ENCODE measurements around the gene LRP3. TPM values are rescaled to one million over a fixed set of nuclear protein-coding genes. Genes with fewer than 3 reads are reported as not detected.

The LRP3 gene
- total RNA-seq, 5 donors from 2014 or later (not counting 1 experiment from before 2014, with no cell fraction given) = 0.13 to 0.55 (median 0.19) TPM; not detected in 2

GRCh38 chr19:33171916-33172359 lies 22.2 kb upstream of the LRP3 start:
- Histone ChIP-seq H3K27ac (ENCODE audit: low read length) (no peak overlapping the region), H3K9me3 (peaks cover 5% of the 10 kb centered on the region), H3K4me3 (ENCODE audit: control insufficient read depth in 1 of 2, extremely low read depth in 1 of 2, low read length in 1 of 2) (no peak overlapping the region), H3K36me3 (ENCODE audit: control insufficient read depth in 2 of 2, extremely low read depth in 1 of 2, insufficient read depth in 1 of 2, low read length in 1 of 2) (no peaks in the 10 kb centered on the region), H3K4me1 (ENCODE audit: control insufficient read depth in 1 of 2, extremely low read depth in 1 of 2, insufficient read depth in 2 of 2, low read length in 2 of 2) (peaks cover 4 to 36% of the 10 kb centered on the region in 2 experiments), H3K27me3 (replicated peaks in 1 of 2; ENCODE audit: control insufficient read depth in 2 of 2, extremely low read depth in 1 of 2, insufficient read depth in 2 of 2, low read length in 1 of 2) (no peaks in the 10 kb centered on the region)
- no peak for DNase-seq
- Mint-ChIP-seq H3K27me3 (peaks cover 0 to 2% of the 10 kb centered on the region in 2 donors), H3K4me3 (no peak overlapping the region), H3K4me1 (peaks cover 35 to 45% (median 39%) of the 10 kb centered on the region in 3 donors), H3K9me3 (peaks cover 4 to 13% (median 6%) of the 10 kb centered on the region in 3 donors), H3K27ac (no peak overlapping the region), H3K36me3 (peaks cover 4% of the 10 kb centered on the region)
- CTCF ChIA-PET = no interaction called here
- no peak for ATAC-seq (replicated peaks in 1 of 4)
- 100% methylated on average over 1 of the region's 6 CpGs for WGBS (ENCODE audit: insufficient coverage)
- POLR2A ChIA-PET = no interaction called here

- ATAC-seq (replicated peaks in 1 of 4) (no peak), DNase-seq (no peak)
- WGBS (ENCODE audit: insufficient coverage) = 100% methylated on average over 5 of the region's 5 CpGs
- Mint-ChIP-seq H3K9me3 (no peaks in the 10 kb centered on the region), H3K4me3 (no peak overlapping the region), H3K27ac (no peak overlapping the region), H3K36me3 (peaks cover 2% of the 10 kb centered on the region), H3K27me3 (peaks cover 0 to 2% of the 10 kb centered on the region in 2 donors), H3K4me1 (peaks cover 45 to 46% (median 45%) of the 10 kb centered on the region in 3 donors)
- peaks cover 7 to 45% of the 10 kb centered on the region in 2 experiments for H3K4me1 ChIP-seq (ENCODE audit: control insufficient read depth in 1 of 2, extremely low read depth in 1 of 2, insufficient read depth in 2 of 2, low read length in 2 of 2)
- no peak overlapping the region for H3K4me3 ChIP-seq (ENCODE audit: control insufficient read depth in 1 of 2, extremely low read depth in 1 of 2, low read length in 1 of 2)
- no peaks in the 10 kb centered on the region for H3K27me3 ChIP-seq (replicated peaks in 1 of 2; ENCODE audit: control insufficient read depth in 2 of 2, extremely low read depth in 1 of 2, insufficient read depth in 2 of 2, low read length in 1 of 2)
- ChIA-PET CTCF (interaction anchor here (1.1 to 1.2 kb wide), 2 partner anchors 10 to 30 kb away, joined by 3 to 4 read pairs; no protein-coding TSS in a partner anchor), POLR2A (no interaction called here)
- no peaks in the 10 kb centered on the region for H3K9me3 ChIP-seq
- no peak overlapping the region for H3K27ac ChIP-seq (ENCODE audit: low read length)
- no peaks in the 10 kb centered on the region for H3K36me3 ChIP-seq (ENCODE audit: control insufficient read depth in 2 of 2, extremely low read depth in 1 of 2, insufficient read depth in 1 of 2, low read length in 1 of 2)
These were observed 19.9 kb upstream of the LRP3 start for GRCh38 chr19:33174186-33174585.

GRCh38 chr19:33175156-33175782 lies 18.9 kb upstream of the LRP3 start:
- 96% methylated on average over 9 of the region's 10 CpGs for whole genome bisulfite sequencing (ENCODE audit: insufficient coverage)
- Histone ChIP-seq H3K27me3 (replicated peaks in 1 of 2; ENCODE audit: control insufficient read depth in 2 of 2, extremely low read depth in 1 of 2, insufficient read depth in 2 of 2, low read length in 1 of 2) (no peaks in the 10 kb centered on the region), H3K27ac (ENCODE audit: low read length) (no peak overlapping the region), H3K36me3 (ENCODE audit: control insufficient read depth in 2 of 2, extremely low read depth in 1 of 2, insufficient read depth in 1 of 2, low read length in 1 of 2) (no peaks in the 10 kb centered on the region), H3K9me3 (no peaks in the 10 kb centered on the region), H3K4me3 (ENCODE audit: control insufficient read depth in 1 of 2, extremely low read depth in 1 of 2, low read length in 1 of 2) (no peak overlapping the region), H3K4me1 (ENCODE audit: control insufficient read depth in 1 of 2, extremely low read depth in 1 of 2, insufficient read depth in 2 of 2, low read length in 2 of 2) (peaks cover 7 to 45% of the 10 kb centered on the region in 2 experiments)
- Mint-ChIP-seq H3K9me3 (no peaks in the 10 kb centered on the region), H3K4me1 (peaks cover 46 to 50% (median 49%) of the 10 kb centered on the region in 3 donors), H3K4me3 (peak overlapping the region; percentile 90 to 97 (median 97)), H3K27ac (peak overlapping the region in 1 of 2 donors; percentile 98), H3K36me3 (no peaks in the 10 kb centered on the region), H3K27me3 (peaks cover 0 to 2% of the 10 kb centered on the region in 2 donors)
- POLR2A ChIA-PET = interaction anchor here in 1 of 2 donors (0.5 to 0.6 kb wide), 2 partner anchors 482 to 595 kb away, joined by 5 to 11 read pairs; no protein-coding TSS in a partner anchor
- ATAC-seq (replicated peaks in 1 of 4) (no peak), DNase-seq (no peak)
- CTCF ChIA-PET = interaction anchor here (1.4 to 2.6 kb wide), 2 partner anchors 9 to 15 kb away, joined by 3 to 22 read pairs; no protein-coding TSS in a partner anchor

- POLR2A ChIA-PET = interaction anchor here (0.5 to 2.5 kb wide), 7 partner anchors 12 to 848 kb away, joined by 3 to 11 read pairs (median 5); no protein-coding TSS in a partner anchor
- Mint-ChIP-seq H3K27ac (peak overlapping the region; percentile 96 to 98), H3K9me3 (no peaks in the 10 kb centered on the region), H3K4me1 (peaks cover 46 to 50% (median 49%) of the 10 kb centered on the region in 3 donors), H3K36me3 (no peaks in the 10 kb centered on the region), H3K4me3 (peak overlapping the region; percentile 90 to 97 (median 97)), H3K27me3 (peaks cover 0 to 2% of the 10 kb centered on the region in 2 donors)
- Histone ChIP-seq H3K36me3 (ENCODE audit: control insufficient read depth in 2 of 2, extremely low read depth in 1 of 2, insufficient read depth in 1 of 2, low read length in 1 of 2) (no peaks in the 10 kb centered on the region), H3K9me3 (no peaks in the 10 kb centered on the region), H3K4me1 (ENCODE audit: control insufficient read depth in 1 of 2, extremely low read depth in 1 of 2, insufficient read depth in 2 of 2, low read length in 2 of 2) (peaks cover 7 to 45% of the 10 kb centered on the region in 2 experiments), H3K4me3 (ENCODE audit: control insufficient read depth in 1 of 2, extremely low read depth in 1 of 2, low read length in 1 of 2) (peak overlapping the region; percentile 85 to 90), H3K27me3 (replicated peaks in 1 of 2; ENCODE audit: control insufficient read depth in 2 of 2, extremely low read depth in 1 of 2, insufficient read depth in 2 of 2, low read length in 1 of 2) (no peaks in the 10 kb centered on the region), H3K27ac (ENCODE audit: low read length) (peak overlapping the region; percentile 88)
- DNase-seq (peak in 12 of 35 experiments; percentile 3 to 47 (median 16)), ATAC-seq (replicated peaks in 1 of 4) (peak in 2 of 4 experiments; percentile 0 to 1)
- WGBS (ENCODE audit: insufficient coverage) = 0% methylated on average over 21 of the region's 25 CpGs
- CTCF ChIA-PET = interaction anchor here (0.5 to 2.6 kb wide), 9 partner anchors 8 to 499 kb away, joined by 3 to 22 read pairs (median 5); partner anchors contain the start of gene CEP89 (in 1 of the 2)
These were observed 18.1 kb upstream of the LRP3 start for GRCh38 chr19:33175886-33176669.

GRCh38 chr19:33176670-33177416 lies 17.3 kb upstream of the LRP3 start:
- Mint-ChIP-seq H3K27me3 (peaks cover 0 to 2% of the 10 kb centered on the region in 2 donors), H3K27ac (peak overlapping the region; percentile 96 to 98), H3K4me1 (peaks cover 41 to 50% (median 48%) of the 10 kb centered on the region in 3 donors), H3K4me3 (peak overlapping the region; percentile 90 to 97 (median 97)), H3K9me3 (no peaks in the 10 kb centered on the region), H3K36me3 (no peaks in the 10 kb centered on the region)
- peak overlapping the region; percentile 88 for H3K27ac ChIP-seq (ENCODE audit: low read length)
- POLR2A ChIA-PET = interaction anchor here (0.5 to 2.5 kb wide), 7 partner anchors 11 to 848 kb away, joined by 3 to 10 read pairs (median 3); no protein-coding TSS in a partner anchor
- DNase-seq (peak; percentile 84 to 100 (median 92)), ATAC-seq (replicated peaks in 1 of 4) (peak; percentile 75 to 78 (median 78))
- no peaks in the 10 kb centered on the region for H3K27me3 ChIP-seq (replicated peaks in 1 of 2; ENCODE audit: control insufficient read depth in 2 of 2, extremely low read depth in 1 of 2, insufficient read depth in 2 of 2, low read length in 1 of 2)
- 0% methylated on average over 65 of the region's 65 CpGs for WGBS (ENCODE audit: insufficient coverage)
- no peaks in the 10 kb centered on the region for H3K9me3 ChIP-seq
- peak overlapping the region; percentile 85 to 90 for H3K4me3 ChIP-seq (ENCODE audit: control insufficient read depth in 1 of 2, extremely low read depth in 1 of 2, low read length in 1 of 2)
- CTCF ChIA-PET = interaction anchor here (0.6 to 2.6 kb wide), 9 partner anchors 7 to 499 kb away, joined by 3 to 22 read pairs (median 5); partner anchors contain the start of gene CEP89 (in 1 of the 2)
- H3K4me1 ChIP-seq (ENCODE audit: control insufficient read depth in 1 of 2, extremely low read depth in 1 of 2, insufficient read depth in 2 of 2, low read length in 2 of 2) = peaks cover 7 to 45% of the 10 kb centered on the region in 2 experiments
- no peaks in the 10 kb centered on the region for H3K36me3 ChIP-seq (ENCODE audit: control insufficient read depth in 2 of 2, extremely low read depth in 1 of 2, insufficient read depth in 1 of 2, low read length in 1 of 2)

Measured in T-cell (primary cell).